HEK293 (cell line): Measurements from ENCODE around the gene PPID.

Experiments
- CTCF ChIA-PET: fragments of 350-600 bp; formaldehyde crosslinking; extraction: SDS; loops from one replicate; lab custom pipeline; 2021; ENCODE audit warnings: antibody characterized with exemption; lab: Yijun Ruan, JAX
- POLR2A ChIA-PET: fragments of 300-600 bp; formaldehyde crosslinking; extraction: SDS; loops from one replicate; lab custom pipeline; 2020; ENCODE audit warnings: antibody characterized with exemption, inconsistent platforms; lab: Yijun Ruan, JAX
- H3K27ac ChIP-seq: fragments of 200-500 bp; sonication (Bioruptor generic); 2 replicates; pipeline ENCODE4 v1.5.1; 2014; ENCODE audit warnings: low read depth, low read length, control low read depth, inconsistent platforms; ENCODE audit errors: extremely low read depth
- H3K36me3 ChIP-seq, 2 experiments: fragments of 200-500 bp in 1 of 2; sonication (Bioruptor generic) in 1 of 2; 1 replicate in 1 of 2; 2 replicates in 1 of 2; pipeline ENCODE4 v1.5.1; 2014 to 2017; ENCODE audit warnings: inconsistent platforms in 2 of 2, low read length in 2 of 2; ENCODE audit not compliant: control insufficient read depth in 2 of 2, insufficient read depth in 1 of 2
- H3K4me1 ChIP-seq: fragments of 200-500 bp; sonication (Bioruptor generic); 2 replicates; pipeline ENCODE4 v1.5.1; 2014; ENCODE audit warnings: mild to moderate bottlenecking, low read length, inconsistent platforms; ENCODE audit not compliant: control insufficient read depth, insufficient read depth
- H3K4me3 ChIP-seq: 2 replicates; pipeline ENCODE4 v1.5.1; 2011; ENCODE audit warnings: low read depth, mild to moderate bottlenecking, control low read depth, low read length, moderate library complexity
- H3K9me3 ChIP-seq: fragments of 200-500 bp; sonication (Bioruptor generic); 2 replicates; pipeline ENCODE4 v1.5.1; 2014; ENCODE audit warnings: low read depth, low read length, inconsistent platforms; ENCODE audit not compliant: control insufficient read depth, insufficient read depth
- EGR2 ChIP-seq: fragments of 450-650 bp; formaldehyde crosslinking; IDR thresholded peaks from 2 replicates; pipeline ENCODE4 v1.5.1; 2016; ENCODE audit warnings: low read depth, missing biosample characterization, missing genetic modification characterization
- GFI1B ChIP-seq: fragments of 450-650 bp; formaldehyde crosslinking; IDR thresholded peaks from 2 replicates; pipeline ENCODE4 v1.5.1; 2016; ENCODE audit warnings: missing biosample characterization, missing genetic modification characterization
- GLI4 ChIP-seq: fragments of 450-650 bp; formaldehyde crosslinking; IDR thresholded peaks from 2 replicates; pipeline ENCODE4 v1.5.1; 2016; ENCODE audit warnings: missing biosample characterization, missing genetic modification characterization
- GLIS2 ChIP-seq: fragments of 450-650 bp; formaldehyde crosslinking; IDR thresholded peaks from 2 replicates; pipeline ENCODE4 v1.5.1; 2016; ENCODE audit warnings: missing biosample characterization, missing genetic modification characterization
- IKZF3 ChIP-seq: fragments of 450-650 bp; IDR thresholded peaks from 2 replicates; pipeline ENCODE4 v1.5.0; 2018; ENCODE audit warnings: missing biosample characterization, mild to moderate bottlenecking, missing genetic modification characterization, moderate library complexity
- KLF7 ChIP-seq: fragments of 450-650 bp; formaldehyde crosslinking; IDR thresholded peaks from 2 replicates; pipeline ENCODE4 v1.5.1; 2016; ENCODE audit warnings: missing biosample characterization, missing genetic modification characterization, borderline replicate concordance
- MYNN ChIP-seq: fragments of 450-650 bp; formaldehyde crosslinking; IDR thresholded peaks from 2 replicates; pipeline ENCODE4 v1.5.1; 2016; ENCODE audit warnings: missing biosample characterization, missing genetic modification characterization, borderline replicate concordance
- RBAK ChIP-seq: fragments of 450-650 bp; formaldehyde crosslinking; IDR thresholded peaks from 2 replicates; pipeline ENCODE4 v1.5.1; 2016; ENCODE audit warnings: missing biosample characterization, missing genetic modification characterization
- ZBTB1 ChIP-seq: fragments of 450-650 bp; formaldehyde crosslinking; IDR thresholded peaks from 2 replicates; pipeline ENCODE4 v1.5.1; 2016; ENCODE audit warnings: missing biosample characterization, missing genetic modification characterization
- ZFHX2 ChIP-seq: fragments of 450-650 bp; formaldehyde crosslinking; conservative IDR thresholded peaks from 2 replicates; pipeline ENCODE4 v1.5.1; 2016; ENCODE audit warnings: missing biosample characterization, missing genetic modification characterization
- ZFP3 ChIP-seq: fragments of 450-650 bp; formaldehyde crosslinking; IDR thresholded peaks from 2 replicates; pipeline ENCODE4 v1.5.1; 2016; ENCODE audit warnings: low read depth, missing biosample characterization, missing genetic modification characterization
- ZFP37 ChIP-seq: fragments of 450-650 bp; formaldehyde crosslinking; IDR thresholded peaks from 2 replicates; pipeline ENCODE4 v1.5.1; 2016; ENCODE audit warnings: missing biosample characterization, missing genetic modification characterization
- ZIC2 ChIP-seq: fragments of 450-650 bp; formaldehyde crosslinking; IDR thresholded peaks from 2 replicates; pipeline ENCODE4 v1.5.1; 2016; ENCODE audit warnings: missing biosample characterization, missing genetic modification characterization
- ZNF248 ChIP-seq: fragments of 450-650 bp; formaldehyde crosslinking; IDR thresholded peaks from 2 replicates; pipeline ENCODE4 v1.5.1; 2017; ENCODE audit warnings: missing biosample characterization, missing genetic modification characterization
- ZNF292 ChIP-seq: fragments of 450-650 bp; formaldehyde crosslinking; IDR thresholded peaks from 2 replicates; pipeline ENCODE4 v1.5.1; 2016; ENCODE audit warnings: low read depth, missing biosample characterization, missing genetic modification characterization, borderline replicate concordance
- ZNF391 ChIP-seq: fragments of 450-650 bp; formaldehyde crosslinking; IDR thresholded peaks from 2 replicates; pipeline ENCODE4 v1.5.1; 2016; ENCODE audit warnings: low read depth, missing biosample characterization, missing genetic modification characterization, borderline replicate concordance
- ZNF394 ChIP-seq: fragments of 450-650 bp; formaldehyde crosslinking; IDR thresholded peaks from 2 replicates; pipeline ENCODE4 v1.5.1; 2016; ENCODE audit warnings: missing biosample characterization, missing genetic modification characterization, mild to moderate bottlenecking, moderate library complexity, borderline replicate concordance
- ZNF433 ChIP-seq: fragments of 450-650 bp; formaldehyde crosslinking; IDR thresholded peaks from 2 replicates; pipeline ENCODE4 v1.5.1; 2016; ENCODE audit warnings: missing biosample characterization, missing genetic modification characterization, low read depth
- ZNF48 ChIP-seq: fragments of 450-650 bp; formaldehyde crosslinking; IDR thresholded peaks from 2 replicates; pipeline ENCODE4 v1.5.1; 2016; ENCODE audit warnings: missing biosample characterization, missing genetic modification characterization
- ZNF561 ChIP-seq: fragments of 450-650 bp; IDR thresholded peaks from 2 replicates; pipeline ENCODE4 v1.5.1; 2018; ENCODE audit warnings: missing biosample characterization, missing genetic modification characterization, borderline replicate concordance
- ZNF596 ChIP-seq: fragments of 450-650 bp; IDR thresholded peaks from 2 replicates; pipeline ENCODE4 v1.5.0; 2018; ENCODE audit warnings: missing biosample characterization, mild to moderate bottlenecking, missing genetic modification characterization, moderate library complexity
- ZNF707 ChIP-seq: fragments of 450-650 bp; formaldehyde crosslinking; IDR thresholded peaks from 2 replicates; pipeline ENCODE4 v1.5.1; 2016; ENCODE audit warnings: missing biosample characterization, missing genetic modification characterization
- ZXDB ChIP-seq: fragments of 450-650 bp; formaldehyde crosslinking; IDR thresholded peaks from 2 replicates; pipeline ENCODE4 v1.5.1; 2016; ENCODE audit warnings: missing biosample characterization, missing genetic modification characterization
- TF ChIP-seq, protein P1 (sequence below): fragments of 450-650 bp; formaldehyde crosslinking; IDR thresholded peaks from 2 replicates; pipeline ENCODE4 v1.5.1; 2016; ENCODE audit warnings: missing biosample characterization, missing genetic modification characterization
- TF ChIP-seq, protein P2 (sequence below): fragments of 450-650 bp; formaldehyde crosslinking; IDR thresholded peaks from 2 replicates; pipeline ENCODE4 v1.5.1; 2017; ENCODE audit warnings: missing biosample characterization, missing genetic modification characterization
- TF ChIP-seq, protein P3 (sequence below): fragments of 450-650 bp; formaldehyde crosslinking; IDR thresholded peaks from 2 replicates; pipeline ENCODE4 v1.5.1; 2017; ENCODE audit warnings: missing biosample characterization, missing genetic modification characterization
- TF ChIP-seq, protein P4 (sequence below): fragments of 450-650 bp; formaldehyde crosslinking; IDR thresholded peaks from 2 replicates; pipeline ENCODE4 v1.5.1; 2017; ENCODE audit warnings: missing biosample characterization, missing genetic modification characterization
- TF ChIP-seq, protein P5 (sequence below): fragments of 450-650 bp; formaldehyde crosslinking; IDR thresholded peaks from 2 replicates; pipeline ENCODE4 v1.5.1; 2016; ENCODE audit warnings: missing biosample characterization, missing genetic modification characterization

PPID gene

DNA sequence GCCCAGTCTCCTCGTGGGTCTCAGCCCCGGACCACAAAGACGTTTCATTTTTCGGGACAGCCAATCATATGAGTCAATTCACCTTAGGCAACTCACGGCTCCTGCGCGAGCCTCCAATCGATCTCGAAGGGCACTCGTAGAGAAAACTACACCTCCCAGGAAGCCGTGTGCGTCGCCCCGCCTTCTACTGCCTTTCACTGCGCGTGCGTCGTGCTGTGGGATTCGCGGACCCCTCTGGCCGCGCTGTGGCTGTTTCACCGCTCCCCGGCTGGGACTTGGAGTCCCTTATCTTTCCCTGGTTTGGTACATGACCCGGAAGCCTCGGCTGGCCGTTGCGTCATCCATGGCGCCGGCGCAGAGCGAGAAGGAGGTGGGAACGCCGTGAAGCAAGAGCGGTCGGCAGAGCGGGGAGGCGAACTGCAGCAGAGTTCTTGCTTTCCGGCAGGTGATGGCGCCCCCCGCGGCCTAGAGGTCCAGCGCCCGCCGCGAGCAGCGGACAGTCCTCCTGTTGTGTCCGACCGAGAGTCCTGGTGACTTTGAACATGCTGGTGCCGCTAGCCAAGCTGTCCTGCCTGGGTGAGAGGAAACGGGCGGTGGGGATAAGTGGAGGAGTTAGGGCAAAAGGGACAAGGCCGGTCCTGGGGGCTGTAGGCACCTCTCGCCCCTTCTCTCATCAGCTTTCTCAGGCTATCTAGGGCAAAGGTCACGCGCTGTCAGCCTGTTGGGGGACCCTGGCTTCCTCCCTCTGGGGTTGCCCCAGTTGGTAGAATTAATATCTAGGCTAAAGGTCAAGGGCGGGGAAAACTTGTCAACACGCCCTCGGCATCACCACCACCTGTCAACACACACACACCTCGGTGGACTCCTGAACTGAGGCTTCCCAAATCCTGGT lies 51.0 kb downstream of the PPID start, which contains the start of gene ETFDH (continued):
- TF ChIP-seq, protein P1, sequence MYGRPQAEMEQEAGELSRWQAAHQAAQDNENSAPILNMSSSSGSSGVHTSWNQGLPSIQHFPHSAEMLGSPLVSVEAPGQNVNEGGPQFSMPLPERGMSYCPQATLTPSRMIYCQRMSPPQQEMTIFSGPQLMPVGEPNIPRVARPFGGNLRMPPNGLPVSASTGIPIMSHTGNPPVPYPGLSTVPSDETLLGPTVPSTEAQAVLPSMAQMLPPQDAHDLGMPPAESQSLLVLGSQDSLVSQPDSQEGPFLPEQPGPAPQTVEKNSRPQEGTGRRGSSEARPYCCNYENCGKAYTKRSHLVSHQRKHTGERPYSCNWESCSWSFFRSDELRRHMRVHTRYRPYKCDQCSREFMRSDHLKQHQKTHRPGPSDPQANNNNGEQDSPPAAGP (tag by site-specific recombination), result peak; percentile 32; the same call in 1 of the 2 replicates
- no peak for TF ChIP-seq ZNF433
- TF ChIP-seq, protein P2, sequence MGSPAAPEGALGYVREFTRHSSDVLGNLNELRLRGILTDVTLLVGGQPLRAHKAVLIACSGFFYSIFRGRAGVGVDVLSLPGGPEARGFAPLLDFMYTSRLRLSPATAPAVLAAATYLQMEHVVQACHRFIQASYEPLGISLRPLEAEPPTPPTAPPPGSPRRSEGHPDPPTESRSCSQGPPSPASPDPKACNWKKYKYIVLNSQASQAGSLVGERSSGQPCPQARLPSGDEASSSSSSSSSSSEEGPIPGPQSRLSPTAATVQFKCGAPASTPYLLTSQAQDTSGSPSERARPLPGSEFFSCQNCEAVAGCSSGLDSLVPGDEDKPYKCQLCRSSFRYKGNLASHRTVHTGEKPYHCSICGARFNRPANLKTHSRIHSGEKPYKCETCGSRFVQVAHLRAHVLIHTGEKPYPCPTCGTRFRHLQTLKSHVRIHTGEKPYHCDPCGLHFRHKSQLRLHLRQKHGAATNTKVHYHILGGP (tag by site-specific recombination), result no peak

DNA sequence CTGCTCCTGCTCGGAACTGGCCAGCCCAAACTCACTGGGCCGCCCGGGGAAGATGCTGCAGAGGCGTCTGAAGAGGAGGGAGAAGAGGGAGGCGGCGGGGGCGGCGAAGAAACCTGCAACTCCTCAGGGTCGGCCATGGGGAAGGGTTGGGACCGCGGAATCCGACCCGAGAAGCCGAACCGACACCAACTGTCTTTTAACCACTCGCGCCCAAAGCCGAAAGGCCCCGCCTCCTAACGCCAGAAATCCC lies 51.6 kb downstream of the PPID start, which contains the start of gene C4orf46:
Gene C4orf46 (minus strand): TSS at position 223 of the 250 bp plus-strand sequence. CDS start 86 bp downstream, at position 137.
- Histone ChIP-seq H3K9me3 (no peaks in the 10 kb centered on the region), H3K36me3 (no peaks in the 10 kb centered on the region), H3K4me3 (peak within 1 kb of the TSS; percentile 88), H3K27ac (peak within 1 kb of the TSS; percentile 75)
- ChIA-PET POLR2A (interaction anchor here (1.2 to 1.3 kb wide), 3 partner anchors 9 to 98 kb away, joined by 3 to 4 read pairs (median 3); no protein-coding TSS in a partner anchor), CTCF (no interaction called here)
- TF ChIP-seq ZFP37 (tag by site-specific recombination) (0 out of 2 replicates have a peak, but pooled peaks have one; percentile 45), ZNF248 (tag by site-specific recombination) (no peak), IKZF3 (tag by site-specific recombination) (no peak), MYNN (no peak), KLF7 (tag by site-specific recombination) (no peak), ZIC2 (tag by site-specific recombination) (no peak), ZNF394 (tag by site-specific recombination) (peak; percentile 55; the same call in 1 of the 2 replicates), EGR2 (tag by site-specific recombination) (peak; percentile 42), ZFP3 (tag by site-specific recombination) (no peak), GLIS2 (no peak), ZXDB (no peak), ZFHX2 (tag by site-specific recombination) (peak; percentile 59), ZBTB1 (tag by site-specific recombination) (no peak), ZNF707 (tag by site-specific recombination) (no peak), GLI4 (tag by site-specific recombination) (no peak), ZNF292 (no peak), ZNF596 (tag by site-specific recombination) (no peak), ZNF48 (tag by site-specific recombination) (no peak), GFI1B (no peak), ZNF391 (no peak), RBAK (tag by site-specific recombination) (no peak), ZNF561 (tag by site-specific recombination) (no peak)
- TF ChIP-seq, protein P3, sequence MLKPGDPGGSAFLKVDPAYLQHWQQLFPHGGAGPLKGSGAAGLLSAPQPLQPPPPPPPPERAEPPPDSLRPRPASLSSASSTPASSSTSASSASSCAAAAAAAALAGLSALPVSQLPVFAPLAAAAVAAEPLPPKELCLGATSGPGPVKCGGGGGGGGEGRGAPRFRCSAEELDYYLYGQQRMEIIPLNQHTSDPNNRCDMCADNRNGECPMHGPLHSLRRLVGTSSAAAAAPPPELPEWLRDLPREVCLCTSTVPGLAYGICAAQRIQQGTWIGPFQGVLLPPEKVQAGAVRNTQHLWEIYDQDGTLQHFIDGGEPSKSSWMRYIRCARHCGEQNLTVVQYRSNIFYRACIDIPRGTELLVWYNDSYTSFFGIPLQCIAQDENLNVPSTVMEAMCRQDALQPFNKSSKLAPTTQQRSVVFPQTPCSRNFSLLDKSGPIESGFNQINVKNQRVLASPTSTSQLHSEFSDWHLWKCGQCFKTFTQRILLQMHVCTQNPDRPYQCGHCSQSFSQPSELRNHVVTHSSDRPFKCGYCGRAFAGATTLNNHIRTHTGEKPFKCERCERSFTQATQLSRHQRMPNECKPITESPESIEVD (tag by site-specific recombination), result no peak
- TF ChIP-seq, protein P4, sequence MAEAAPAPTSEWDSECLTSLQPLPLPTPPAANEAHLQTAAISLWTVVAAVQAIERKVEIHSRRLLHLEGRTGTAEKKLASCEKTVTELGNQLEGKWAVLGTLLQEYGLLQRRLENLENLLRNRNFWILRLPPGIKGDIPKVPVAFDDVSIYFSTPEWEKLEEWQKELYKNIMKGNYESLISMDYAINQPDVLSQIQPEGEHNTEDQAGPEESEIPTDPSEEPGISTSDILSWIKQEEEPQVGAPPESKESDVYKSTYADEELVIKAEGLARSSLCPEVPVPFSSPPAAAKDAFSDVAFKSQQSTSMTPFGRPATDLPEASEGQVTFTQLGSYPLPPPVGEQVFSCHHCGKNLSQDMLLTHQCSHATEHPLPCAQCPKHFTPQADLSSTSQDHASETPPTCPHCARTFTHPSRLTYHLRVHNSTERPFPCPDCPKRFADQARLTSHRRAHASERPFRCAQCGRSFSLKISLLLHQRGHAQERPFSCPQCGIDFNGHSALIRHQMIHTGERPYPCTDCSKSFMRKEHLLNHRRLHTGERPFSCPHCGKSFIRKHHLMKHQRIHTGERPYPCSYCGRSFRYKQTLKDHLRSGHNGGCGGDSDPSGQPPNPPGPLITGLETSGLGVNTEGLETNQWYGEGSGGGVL (tag by site-specific recombination), result 0 out of 2 replicates have a peak, but pooled peaks have one; percentile 31
- TF ChIP-seq, protein P5, sequence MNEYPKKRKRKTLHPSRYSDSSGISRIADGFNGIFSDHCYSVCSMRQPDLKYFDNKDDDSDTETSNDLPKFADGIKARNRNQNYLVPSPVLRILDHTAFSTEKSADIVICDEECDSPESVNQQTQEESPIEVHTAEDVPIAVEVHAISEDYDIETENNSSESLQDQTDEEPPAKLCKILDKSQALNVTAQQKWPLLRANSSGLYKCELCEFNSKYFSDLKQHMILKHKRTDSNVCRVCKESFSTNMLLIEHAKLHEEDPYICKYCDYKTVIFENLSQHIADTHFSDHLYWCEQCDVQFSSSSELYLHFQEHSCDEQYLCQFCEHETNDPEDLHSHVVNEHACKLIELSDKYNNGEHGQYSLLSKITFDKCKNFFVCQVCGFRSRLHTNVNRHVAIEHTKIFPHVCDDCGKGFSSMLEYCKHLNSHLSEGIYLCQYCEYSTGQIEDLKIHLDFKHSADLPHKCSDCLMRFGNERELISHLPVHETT (tag by site-specific recombination), result no peak
- TF ChIP-seq, all 188 proteins: peak for 5
- 0 out of 2 replicates have a peak, but pooled peaks cover 4% of the 10 kb centered on the region for H3K4me1 ChIP-seq
